Esophagus squamous epithelium (tissue), 4 donors: ENCODE measurements around the gene KANSL1.

Experiments used
- CTCF ChIP-seq, 6 experiments: fragments of 450-650 bp in 4 of 6; fragments of 200-600 bp in 2 of 6; sonication (generic) in 2 of 6; IDR thresholded peaks; one replicate each; pipeline ENCODE4 v1.5.1; 2016 to 2019; ENCODE audit warnings: antibody characterized with exemption in 6 of 6, mild to moderate bottlenecking in 4 of 6, moderate library complexity in 4 of 6
- POLR2A ChIP-seq, 4 donors: fragments of 450-650 bp; IDR thresholded peaks; one replicate each; pipeline ENCODE4 v1.6.1; 2017; ENCODE audit warnings: antibody characterized with exemption in 4 of 4, mild to moderate bottlenecking in 4 of 4, moderate library complexity in 3 of 4

DNA sequence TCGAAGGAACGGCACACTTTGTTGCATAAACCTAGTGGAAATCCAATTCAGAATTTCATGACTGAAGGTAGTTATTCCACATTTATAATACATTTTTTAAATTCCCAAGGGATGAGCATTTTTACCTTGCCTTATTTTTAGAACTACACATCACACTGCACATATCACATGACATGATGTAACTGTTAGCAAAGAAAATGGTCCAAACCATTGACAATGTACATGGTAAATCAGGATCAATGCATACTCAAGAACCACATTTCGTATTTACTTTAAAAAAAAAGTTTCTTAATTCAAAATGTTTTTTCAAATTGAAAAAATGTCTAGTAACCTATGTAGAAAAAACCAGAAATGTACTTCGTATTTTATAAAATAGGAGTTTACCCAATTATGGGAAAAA is 2.5 kb downstream of the KANSL1 start:
- TF ChIP-seq CTCF (IDR thresholded peaks at IDR 0.05) (no peak), POLR2A (IDR thresholded peaks at IDR 0.05) (no peak)
